K562 (cell line): ENCODE measurements around the gene FUNDC2. TPM values are rescaled to one million over a fixed set of nuclear protein-coding genes. Genes with fewer than 3 reads are reported as not detected.

Source experiments
- BHLHE40 ChIP-seq: IDR thresholded peaks from 2 replicates; pipeline ENCODE4 v1.6.1; 2011; ENCODE audit warnings: low read length, improper control_type of control experiment
- MAFK ChIP-seq: IDR thresholded peaks from 2 replicates; pipeline ENCODE4 v1.6.1; 2011; ENCODE audit warnings: low read length, improper control_type of control experiment
- MCM7 ChIP-seq, 2 experiments: fragments of 450-650 bp; IDR thresholded peaks; 2 replicates each; pipeline ENCODE4 v1.6.1; 2016 to 2018
- SIRT6 ChIP-seq: IDR thresholded peaks from one replicate; pipeline ENCODE4 v1.6.1; 2012; ENCODE audit warnings: low read depth, mild to moderate bottlenecking, control low read depth, inconsistent platforms, low read length, moderate library complexity
- ZNF217 ChIP-seq: sonication (generic); formaldehyde crosslinking; IDR thresholded peaks from 2 replicates; pipeline ENCODE4 v1.8.0; 2022; ENCODE audit warnings: mild to moderate bottlenecking, missing genetic modification reagents
- ZSCAN29 ChIP-seq: fragments of 450-650 bp; IDR thresholded peaks from 2 replicates; pipeline ENCODE4 v1.6.1; 2017
- polyA plus RNA-seq, 8 experiments: library from polyadenylated mRNA; depleted of rRNA in 4 of 8; stranded (reverse) in 5 of 8; unstranded in 3 of 8; fragments of >200 nt; fragmentation: Nextera tagmentation in 2 of 8; fragmentation: Illumina TruSeq in 1 of 8; extraction: Ambion mirVana in 2 of 8; extraction: Trizol in 1 of 8; gene quantifications; 2 replicates each; pipeline versions ENCODE4 v1.2.1 to v1.2.3, GENCODE V29; 2011 to 2014; ENCODE audit warnings: inconsistent platforms in 1 of 8, missing spikeins in 1 of 8
- total RNA-seq, 7 experiments: library from RNA; depleted of rRNA in 6 of 7; stranded (reverse); fragments of >200 nt in 6 of 7; fragmentation: Illumina TruSeq in 2 of 7; extraction: Trizol in 2 of 7; gene quantifications; 2 replicates each; pipeline versions ENCODE4 v1.2.1 to v1.2.3, GENCODE V29; 2011 to 2021; ENCODE audit warnings: low replicate concordance in 1 of 7
- TF ChIP-seq, protein P1 (sequence below): fragments of 450-650 bp; IDR thresholded peaks from 2 replicates; pipeline ENCODE4 v1.6.1; 2016; ENCODE audit warnings: mild to moderate bottlenecking, moderate library complexity
- TF ChIP-seq, protein P2 (sequence below): IDR thresholded peaks from 3 replicates; pipeline ENCODE4 v1.6.1; 2011; ENCODE audit warnings: borderline replicate concordance, mild to moderate bottlenecking; ENCODE audit not compliant: insufficient read length, insufficient read depth
- TF ChIP-seq, protein P3 (sequence below): sonication (generic); formaldehyde crosslinking; IDR thresholded peaks from 2 replicates; pipeline ENCODE4 v1.8.1; 2022; ENCODE audit warnings: missing genetic modification reagents

FUNDC2 gene
- total and polyA plus RNA-seq, 9 of the 15 experiments (the other 6 are each of a cell fraction or from before 2014, with no cell fraction given) = 50.6 to 235 (median 123) TPM

DNA sequence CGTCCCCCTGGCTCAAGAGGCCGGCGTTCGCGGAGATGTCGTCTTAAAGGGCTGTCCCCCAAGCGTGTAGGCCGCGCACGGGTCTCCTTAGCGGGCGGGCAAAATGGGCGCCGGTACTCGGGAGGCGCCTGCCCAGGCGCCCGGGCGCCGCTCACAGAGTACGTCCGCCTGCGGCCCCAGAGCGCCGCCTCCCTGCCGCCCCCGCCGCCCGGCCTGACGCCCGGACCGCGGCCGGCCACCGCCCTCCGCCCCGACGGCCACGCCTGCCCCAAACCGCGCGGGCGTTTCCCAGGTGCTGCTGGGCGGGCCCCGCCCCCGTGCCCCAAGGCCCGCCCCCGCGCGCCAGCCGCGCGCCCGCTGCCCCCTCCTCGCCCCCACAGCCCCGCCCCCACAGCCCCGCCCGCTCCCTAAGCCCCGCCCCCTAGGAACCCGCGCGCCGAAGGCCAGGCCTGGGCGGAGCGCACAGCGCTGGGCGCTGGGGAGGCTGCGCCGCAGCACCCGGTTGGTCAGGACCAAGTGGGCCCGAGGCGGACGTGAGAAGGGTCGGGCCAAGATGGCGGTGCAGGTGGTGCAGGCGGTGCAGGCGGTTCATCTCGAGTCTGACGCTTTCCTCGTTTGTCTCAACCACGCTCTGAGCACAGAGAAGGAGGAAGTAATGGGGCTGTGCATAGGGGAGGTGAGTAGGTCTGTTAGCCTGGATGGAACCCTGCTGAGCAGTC, 44.5 kb downstream of the FUNDC2 start, which contains the start of the genes BRCC3, CMC4 and MTCP1 (continued):
- TF ChIP-seq, protein P1, sequence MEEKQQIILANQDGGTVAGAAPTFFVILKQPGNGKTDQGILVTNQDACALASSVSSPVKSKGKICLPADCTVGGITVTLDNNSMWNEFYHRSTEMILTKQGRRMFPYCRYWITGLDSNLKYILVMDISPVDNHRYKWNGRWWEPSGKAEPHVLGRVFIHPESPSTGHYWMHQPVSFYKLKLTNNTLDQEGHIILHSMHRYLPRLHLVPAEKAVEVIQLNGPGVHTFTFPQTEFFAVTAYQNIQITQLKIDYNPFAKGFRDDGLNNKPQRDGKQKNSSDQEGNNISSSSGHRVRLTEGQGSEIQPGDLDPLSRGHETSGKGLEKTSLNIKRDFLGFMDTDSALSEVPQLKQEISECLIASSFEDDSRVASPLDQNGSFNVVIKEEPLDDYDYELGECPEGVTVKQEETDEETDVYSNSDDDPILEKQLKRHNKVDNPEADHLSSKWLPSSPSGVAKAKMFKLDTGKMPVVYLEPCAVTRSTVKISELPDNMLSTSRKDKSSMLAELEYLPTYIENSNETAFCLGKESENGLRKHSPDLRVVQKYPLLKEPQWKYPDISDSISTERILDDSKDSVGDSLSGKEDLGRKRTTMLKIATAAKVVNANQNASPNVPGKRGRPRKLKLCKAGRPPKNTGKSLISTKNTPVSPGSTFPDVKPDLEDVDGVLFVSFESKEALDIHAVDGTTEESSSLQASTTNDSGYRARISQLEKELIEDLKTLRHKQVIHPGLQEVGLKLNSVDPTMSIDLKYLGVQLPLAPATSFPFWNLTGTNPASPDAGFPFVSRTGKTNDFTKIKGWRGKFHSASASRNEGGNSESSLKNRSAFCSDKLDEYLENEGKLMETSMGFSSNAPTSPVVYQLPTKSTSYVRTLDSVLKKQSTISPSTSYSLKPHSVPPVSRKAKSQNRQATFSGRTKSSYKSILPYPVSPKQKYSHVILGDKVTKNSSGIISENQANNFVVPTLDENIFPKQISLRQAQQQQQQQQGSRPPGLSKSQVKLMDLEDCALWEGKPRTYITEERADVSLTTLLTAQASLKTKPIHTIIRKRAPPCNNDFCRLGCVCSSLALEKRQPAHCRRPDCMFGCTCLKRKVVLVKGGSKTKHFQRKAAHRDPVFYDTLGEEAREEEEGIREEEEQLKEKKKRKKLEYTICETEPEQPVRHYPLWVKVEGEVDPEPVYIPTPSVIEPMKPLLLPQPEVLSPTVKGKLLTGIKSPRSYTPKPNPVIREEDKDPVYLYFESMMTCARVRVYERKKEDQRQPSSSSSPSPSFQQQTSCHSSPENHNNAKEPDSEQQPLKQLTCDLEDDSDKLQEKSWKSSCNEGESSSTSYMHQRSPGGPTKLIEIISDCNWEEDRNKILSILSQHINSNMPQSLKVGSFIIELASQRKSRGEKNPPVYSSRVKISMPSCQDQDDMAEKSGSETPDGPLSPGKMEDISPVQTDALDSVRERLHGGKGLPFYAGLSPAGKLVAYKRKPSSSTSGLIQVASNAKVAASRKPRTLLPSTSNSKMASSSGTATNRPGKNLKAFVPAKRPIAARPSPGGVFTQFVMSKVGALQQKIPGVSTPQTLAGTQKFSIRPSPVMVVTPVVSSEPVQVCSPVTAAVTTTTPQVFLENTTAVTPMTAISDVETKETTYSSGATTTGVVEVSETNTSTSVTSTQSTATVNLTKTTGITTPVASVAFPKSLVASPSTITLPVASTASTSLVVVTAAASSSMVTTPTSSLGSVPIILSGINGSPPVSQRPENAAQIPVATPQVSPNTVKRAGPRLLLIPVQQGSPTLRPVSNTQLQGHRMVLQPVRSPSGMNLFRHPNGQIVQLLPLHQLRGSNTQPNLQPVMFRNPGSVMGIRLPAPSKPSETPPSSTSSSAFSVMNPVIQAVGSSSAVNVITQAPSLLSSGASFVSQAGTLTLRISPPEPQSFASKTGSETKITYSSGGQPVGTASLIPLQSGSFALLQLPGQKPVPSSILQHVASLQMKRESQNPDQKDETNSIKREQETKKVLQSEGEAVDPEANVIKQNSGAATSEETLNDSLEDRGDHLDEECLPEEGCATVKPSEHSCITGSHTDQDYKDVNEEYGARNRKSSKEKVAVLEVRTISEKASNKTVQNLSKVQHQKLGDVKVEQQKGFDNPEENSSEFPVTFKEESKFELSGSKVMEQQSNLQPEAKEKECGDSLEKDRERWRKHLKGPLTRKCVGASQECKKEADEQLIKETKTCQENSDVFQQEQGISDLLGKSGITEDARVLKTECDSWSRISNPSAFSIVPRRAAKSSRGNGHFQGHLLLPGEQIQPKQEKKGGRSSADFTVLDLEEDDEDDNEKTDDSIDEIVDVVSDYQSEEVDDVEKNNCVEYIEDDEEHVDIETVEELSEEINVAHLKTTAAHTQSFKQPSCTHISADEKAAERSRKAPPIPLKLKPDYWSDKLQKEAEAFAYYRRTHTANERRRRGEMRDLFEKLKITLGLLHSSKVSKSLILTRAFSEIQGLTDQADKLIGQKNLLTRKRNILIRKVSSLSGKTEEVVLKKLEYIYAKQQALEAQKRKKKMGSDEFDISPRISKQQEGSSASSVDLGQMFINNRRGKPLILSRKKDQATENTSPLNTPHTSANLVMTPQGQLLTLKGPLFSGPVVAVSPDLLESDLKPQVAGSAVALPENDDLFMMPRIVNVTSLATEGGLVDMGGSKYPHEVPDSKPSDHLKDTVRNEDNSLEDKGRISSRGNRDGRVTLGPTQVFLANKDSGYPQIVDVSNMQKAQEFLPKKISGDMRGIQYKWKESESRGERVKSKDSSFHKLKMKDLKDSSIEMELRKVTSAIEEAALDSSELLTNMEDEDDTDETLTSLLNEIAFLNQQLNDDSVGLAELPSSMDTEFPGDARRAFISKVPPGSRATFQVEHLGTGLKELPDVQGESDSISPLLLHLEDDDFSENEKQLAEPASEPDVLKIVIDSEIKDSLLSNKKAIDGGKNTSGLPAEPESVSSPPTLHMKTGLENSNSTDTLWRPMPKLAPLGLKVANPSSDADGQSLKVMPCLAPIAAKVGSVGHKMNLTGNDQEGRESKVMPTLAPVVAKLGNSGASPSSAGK = peak; percentile 51; the same call in 1 of the 2 replicates
- TF ChIP-seq SIRT6 (no peak), ZNF217 (CRISPR knock-in tag) (no peak), BHLHE40 (no peak), ZSCAN29 (no peak), MAFK (no peak), MCM7 (IDR thresholded peaks at IDR 0.05) (no peak)
- TF ChIP-seq, protein P2, sequence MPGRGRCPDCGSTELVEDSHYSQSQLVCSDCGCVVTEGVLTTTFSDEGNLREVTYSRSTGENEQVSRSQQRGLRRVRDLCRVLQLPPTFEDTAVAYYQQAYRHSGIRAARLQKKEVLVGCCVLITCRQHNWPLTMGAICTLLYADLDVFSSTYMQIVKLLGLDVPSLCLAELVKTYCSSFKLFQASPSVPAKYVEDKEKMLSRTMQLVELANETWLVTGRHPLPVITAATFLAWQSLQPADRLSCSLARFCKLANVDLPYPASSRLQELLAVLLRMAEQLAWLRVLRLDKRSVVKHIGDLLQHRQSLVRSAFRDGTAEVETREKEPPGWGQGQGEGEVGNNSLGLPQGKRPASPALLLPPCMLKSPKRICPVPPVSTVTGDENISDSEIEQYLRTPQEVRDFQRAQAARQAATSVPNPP = no peak
- TF ChIP-seq, protein P3, sequence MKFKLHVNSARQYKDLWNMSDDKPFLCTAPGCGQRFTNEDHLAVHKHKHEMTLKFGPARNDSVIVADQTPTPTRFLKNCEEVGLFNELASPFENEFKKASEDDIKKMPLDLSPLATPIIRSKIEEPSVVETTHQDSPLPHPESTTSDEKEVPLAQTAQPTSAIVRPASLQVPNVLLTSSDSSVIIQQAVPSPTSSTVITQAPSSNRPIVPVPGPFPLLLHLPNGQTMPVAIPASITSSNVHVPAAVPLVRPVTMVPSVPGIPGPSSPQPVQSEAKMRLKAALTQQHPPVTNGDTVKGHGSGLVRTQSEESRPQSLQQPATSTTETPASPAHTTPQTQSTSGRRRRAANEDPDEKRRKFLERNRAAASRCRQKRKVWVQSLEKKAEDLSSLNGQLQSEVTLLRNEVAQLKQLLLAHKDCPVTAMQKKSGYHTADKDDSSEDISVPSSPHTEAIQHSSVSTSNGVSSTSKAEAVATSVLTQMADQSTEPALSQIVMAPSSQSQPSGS (CRISPR knock-in tag) = no peak
